Urothelium cell line (cell line): ENCODE data around the gene THSD7B.
"Not testable (repeated sequence)": the region's sequence is repeated elsewhere in the genome, so short reads cannot be mapped to it uniquely, and the experiment has no call there.

Experiments
- DNase-seq: peaks from one replicate; pipeline ENCODE4 v3.0.0; 2011; ENCODE audit warnings: low spot score, mixed read lengths
- FAIRE-seq: peaks from 2 replicates; lab custom pipeline; 2011; peaks lifted over from hg19 to GRCh38; lab: Jason Lieb, UNC

THSD7B gene

GRCh38 chr2:137508739-137509384, 743.5 kb downstream of the THSD7B start:
- no peak for DNase-seq
- FAIRE-seq = no peak

DNA sequence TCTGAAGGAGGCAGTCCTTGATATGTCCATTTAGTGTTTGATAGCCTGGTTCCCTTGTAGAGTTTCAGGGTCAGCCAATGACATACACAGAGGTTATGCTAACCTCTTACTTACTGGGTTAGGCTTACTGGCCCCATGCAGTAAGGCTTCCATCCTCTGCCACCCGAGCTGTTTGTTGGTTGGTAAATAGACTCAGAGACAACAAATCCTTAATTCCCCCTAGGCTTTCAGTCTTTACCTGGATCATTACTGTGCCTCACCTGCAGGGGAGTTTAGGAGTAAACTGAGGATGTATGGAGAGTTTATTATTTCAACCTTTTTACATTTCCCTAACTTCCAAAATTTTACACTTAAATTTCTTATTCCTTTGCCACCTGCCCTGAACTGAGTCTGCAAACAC, 746.2 kb downstream of the THSD7B start:
- DNase-seq (no peak), FAIRE-seq (no peak)

DNA sequence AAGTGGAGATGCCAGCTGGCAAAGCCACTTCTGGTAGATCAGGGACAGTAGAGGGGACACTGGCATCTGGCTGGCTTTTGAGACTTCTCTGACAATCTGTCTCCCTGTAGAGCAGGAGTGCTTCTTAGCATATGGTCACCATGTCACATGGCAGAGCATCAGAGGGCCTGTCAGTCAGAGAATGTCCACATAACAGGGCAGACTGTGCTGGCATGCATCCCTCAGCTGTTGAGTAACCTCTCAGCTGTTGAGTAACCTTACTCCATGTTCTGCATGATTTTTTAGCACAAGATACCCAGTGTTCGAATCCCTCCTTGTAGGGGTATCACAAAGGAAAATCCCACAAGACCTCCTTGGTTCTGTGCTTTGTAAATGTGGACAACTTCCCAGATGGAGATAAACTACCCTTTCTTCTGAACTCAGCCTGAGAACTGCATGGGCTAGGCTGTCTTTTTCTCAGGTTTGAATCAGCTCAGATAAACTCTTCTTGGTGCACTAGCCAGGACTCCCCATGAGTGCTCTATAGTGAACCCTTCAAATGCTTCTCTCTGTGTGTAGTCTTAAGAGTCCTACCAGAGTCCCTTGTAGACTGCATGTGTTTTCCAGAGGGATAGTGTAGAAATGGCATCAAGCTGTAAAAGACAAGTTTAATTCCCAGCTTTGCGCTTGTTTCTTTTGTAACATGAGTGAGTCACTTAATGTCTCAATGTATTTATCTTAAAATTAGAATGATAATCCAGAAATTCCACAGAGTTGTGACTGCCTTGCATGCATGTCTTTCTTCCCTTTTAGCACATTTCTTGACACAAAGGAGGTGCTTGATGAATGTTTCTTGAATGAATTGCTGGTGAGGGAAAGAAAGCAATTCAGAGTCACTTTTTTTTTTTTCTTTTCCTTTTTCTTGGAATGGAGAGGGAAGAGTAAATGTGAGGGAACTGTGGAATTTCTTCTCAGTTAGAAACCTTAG, 756.6 kb downstream of the THSD7B start:
- no peak for FAIRE-seq
- no peak for DNase-seq

DNA sequence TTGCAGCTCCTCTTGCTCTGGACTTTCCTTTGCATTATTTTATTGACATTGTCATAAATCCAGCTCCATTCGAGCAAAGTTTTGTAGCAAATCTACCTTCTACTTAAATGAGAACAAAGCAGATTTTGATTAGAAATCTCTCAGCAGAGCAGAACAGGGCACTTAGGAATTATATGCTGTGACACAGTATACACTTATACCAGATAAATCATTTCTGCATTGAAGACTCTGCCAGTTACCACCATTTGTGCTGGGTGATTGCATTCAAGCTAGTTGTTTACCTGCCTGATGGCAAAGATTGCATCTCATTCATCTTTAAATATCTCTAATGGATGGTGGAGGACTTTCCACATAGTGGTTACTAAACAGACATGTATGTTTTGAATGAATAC, 757.3 kb downstream of the THSD7B start:
- DNase-seq = no peak
- no peak for FAIRE-seq

- no peak for FAIRE-seq
- DNase-seq = no peak
Measured at GRCh38 chr2:137523931-137524330, 758.6 kb downstream of the THSD7B start.

GRCh38 chr2:137525132-137525531, 759.8 kb downstream of the THSD7B start:
- no peak for DNase-seq
- no peak for FAIRE-seq

- no peak for FAIRE-seq
Measured at GRCh38 chr2:137525641-137526190, 760.4 kb downstream of the THSD7B start.

DNA sequence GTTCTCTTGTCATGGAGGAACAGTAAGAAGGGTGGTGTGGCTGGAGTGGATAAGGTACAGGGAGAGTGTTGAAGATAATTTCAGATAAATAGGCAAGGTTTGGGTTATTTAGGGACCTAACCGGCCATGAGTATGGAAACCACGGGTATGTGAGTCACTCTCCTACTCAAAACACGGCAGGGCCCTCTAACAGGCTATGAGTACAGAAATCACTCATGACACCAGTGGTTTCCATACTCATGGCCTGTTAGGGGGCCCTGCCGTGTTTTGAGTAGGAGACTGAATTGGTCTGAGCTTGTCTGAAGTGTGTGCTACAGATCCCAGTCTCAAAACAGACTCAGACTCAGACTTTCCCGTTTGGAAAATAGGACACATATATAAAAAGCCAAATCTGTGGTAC, 770.6 kb downstream of the THSD7B start:
- FAIRE-seq = no peak
- DNase-seq = no peak

More at GRCh38 chr2:137525641-137526190, 760.4 kb downstream of the THSD7B start:
- no peak for DNase-seq

GRCh38 chr2:137539336-137539735, 774.0 kb downstream of the THSD7B start:
- DNase-seq (no peak), FAIRE-seq (no peak)

DNA sequence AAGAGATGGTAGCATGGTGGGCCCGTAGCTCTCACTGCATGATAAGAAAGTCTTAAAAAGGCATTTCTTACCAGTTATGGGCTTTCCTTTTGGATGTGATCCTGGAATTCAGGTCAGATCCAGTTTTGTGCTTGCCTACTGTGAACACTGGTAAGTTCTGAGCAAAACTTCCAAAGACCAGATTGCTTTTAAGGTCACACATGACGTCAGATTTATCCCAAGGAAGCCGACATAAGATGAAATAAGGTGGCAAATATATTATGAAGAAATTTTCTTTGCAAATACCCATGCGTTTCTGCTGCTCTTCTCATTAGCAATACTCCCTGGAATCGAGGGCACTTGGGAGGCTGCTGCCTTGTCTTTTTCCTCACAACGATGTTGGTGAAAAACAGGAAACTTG, 782.5 kb downstream of the THSD7B start:
- no peak for DNase-seq
- no peak for FAIRE-seq

- DNase-seq (no peak), FAIRE-seq (no peak)
Measured at GRCh38 chr2:137566387-137566786, 801.0 kb downstream of the THSD7B start.

DNA sequence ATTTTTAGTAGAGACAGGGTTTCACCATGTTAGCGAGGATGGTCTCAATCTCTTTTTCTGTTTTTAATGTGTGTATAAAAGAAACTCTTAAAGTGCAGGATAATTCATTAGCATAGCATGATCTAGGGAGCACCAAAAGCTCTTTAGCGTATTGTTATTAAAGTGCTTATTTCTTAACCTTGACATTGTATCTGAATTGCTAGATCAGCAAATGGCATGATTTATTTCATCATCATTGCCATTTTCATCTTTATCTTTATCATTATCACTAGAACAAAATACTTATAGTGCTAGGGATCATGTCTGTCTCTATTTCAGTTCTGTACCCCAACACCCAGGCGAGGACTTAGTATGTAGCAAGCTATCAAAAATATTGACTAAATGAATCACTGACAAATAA, 805.1 kb downstream of the THSD7B start:
- FAIRE-seq (no peak), DNase-seq (no peak)

DNA sequence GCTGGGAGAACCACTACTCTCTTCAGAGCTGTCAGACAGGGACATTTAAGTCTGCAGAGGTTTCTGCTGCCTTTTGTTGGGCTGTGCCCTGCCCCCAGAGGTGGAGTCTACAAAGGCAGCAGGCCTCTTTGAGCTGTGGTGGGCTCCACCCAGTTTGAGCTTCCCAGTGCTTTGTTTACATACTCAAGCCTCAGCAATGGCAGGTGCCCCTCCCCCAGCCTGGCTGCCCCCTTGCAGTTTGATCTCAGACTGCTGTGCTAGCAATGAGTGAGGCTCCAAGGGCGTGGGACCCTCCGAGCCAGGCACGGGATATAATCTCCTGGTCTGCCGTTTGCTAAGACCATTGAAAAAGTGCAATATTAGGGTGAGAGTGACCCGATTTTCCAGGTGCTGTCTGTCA, 822.5 kb downstream of the THSD7B start:
- FAIRE-seq, DNase-seq: not testable (repeated sequence)

- not testable (repeated sequence) for FAIRE-seq, DNase-seq
Measured at GRCh38 chr2:137588578-137588977, 823.2 kb downstream of the THSD7B start.

GRCh38 chr2:137590102-137590501, 824.8 kb downstream of the THSD7B start:
- DNase-seq = no peak
- no peak for FAIRE-seq

DNA sequence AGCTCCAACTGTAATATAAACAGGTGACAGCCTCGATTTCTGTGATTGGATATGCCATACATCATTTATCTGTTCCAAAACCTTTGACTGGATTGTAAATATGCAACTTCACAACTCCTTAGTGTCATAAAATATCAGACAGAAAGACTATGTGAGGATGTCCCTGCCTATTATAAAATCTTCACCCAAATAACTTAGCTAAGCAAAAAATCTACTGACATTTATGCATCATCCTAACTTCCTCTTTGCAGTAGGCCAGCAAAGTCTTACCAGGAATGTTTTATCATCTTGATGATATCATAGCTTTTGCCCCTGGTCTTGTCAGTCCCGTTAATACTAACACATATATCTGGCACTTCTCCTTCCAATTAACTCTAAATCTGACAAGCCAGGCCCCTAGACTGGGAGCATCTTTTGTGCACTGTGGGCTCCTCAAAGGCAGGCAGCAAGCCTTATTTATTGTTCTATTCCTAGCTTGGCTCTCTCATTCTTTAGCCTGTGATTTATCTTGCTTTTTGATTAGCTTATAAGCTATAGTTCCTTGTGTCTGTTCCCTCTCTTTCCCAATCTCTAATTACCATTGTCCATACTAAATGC, 842.5 kb downstream of the THSD7B start:
- DNase-seq (no peak), FAIRE-seq (no peak)

GRCh38 chr2:137638932-137639331, 873.6 kb downstream of the THSD7B start:
- no peak for FAIRE-seq

DNA sequence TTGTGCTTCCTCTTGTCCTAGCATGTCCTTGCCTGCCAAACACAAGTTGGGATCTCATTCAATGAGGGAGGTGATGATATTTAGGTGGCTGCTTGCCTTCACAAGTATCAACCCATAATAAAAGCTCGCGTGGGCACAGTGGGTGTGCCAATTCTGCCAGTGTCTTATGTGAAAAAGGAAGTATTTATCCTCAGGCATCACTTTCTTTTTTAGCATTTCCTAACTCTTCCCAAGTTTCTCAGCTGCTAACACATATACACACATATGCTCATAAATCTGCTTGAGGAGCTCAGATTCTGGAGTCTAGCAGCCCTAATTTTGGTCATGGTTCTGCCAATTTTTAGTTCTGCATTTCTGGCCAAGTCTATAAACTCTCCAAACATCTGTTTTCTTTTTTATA, 879.4 kb downstream of the THSD7B start:
- FAIRE-seq = no peak

More at GRCh38 chr2:137638932-137639331, 873.6 kb downstream of the THSD7B start:
- DNase-seq = no peak

DNA sequence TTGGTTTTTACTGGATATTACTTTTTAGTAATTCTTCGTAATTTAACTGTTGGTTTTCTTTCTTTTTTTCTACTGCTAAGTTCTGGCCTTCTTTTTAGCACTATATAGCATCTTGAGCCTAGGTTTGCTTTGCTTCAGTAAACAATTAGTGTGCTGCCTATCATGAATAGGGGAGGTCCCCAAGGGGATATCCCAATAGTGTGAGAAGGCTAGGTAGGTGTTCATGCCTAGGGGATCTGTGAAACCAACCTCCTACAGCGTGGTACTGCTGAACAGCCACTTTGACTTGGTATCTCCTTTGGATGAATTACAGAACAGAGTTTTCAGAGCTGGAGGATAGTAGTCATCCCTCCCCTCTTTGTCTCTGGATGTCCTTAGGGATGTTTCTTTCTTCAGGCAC, 888.7 kb downstream of the THSD7B start:
- DNase-seq (no peak), FAIRE-seq (no peak)

More for the DNA sequence above, 879.4 kb downstream of the THSD7B start:
- no peak for DNase-seq

GRCh38 chr2:137655814-137656213, 890.5 kb downstream of the THSD7B start:
- DNase-seq (no peak), FAIRE-seq (no peak)

DNA sequence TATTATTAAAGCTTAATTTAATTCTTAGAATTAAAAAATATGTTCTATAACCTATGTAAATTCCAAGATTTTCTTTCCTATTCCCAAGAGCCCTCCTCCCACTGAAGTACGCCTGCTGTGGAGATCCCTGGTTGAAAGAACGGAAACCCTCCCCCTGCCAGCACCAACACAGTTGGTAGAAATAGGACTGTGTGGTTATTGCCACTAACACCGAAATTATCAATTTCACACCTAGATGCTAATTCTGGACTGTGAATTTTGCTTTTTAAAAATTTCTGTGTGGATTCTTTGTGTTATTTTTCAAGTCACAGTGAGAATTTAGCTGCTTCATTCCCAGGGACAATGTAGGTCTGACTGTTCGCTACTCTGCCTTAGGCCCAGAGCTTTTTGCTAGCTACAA, 893.1 kb downstream of the THSD7B start:
- DNase-seq (no peak), FAIRE-seq (no peak)
